GM21576 (cell line): Measurements from ENCODE around the gene NANOS3.
"Not testable (repeated sequence)": the region's sequence is repeated elsewhere in the genome, so short reads cannot be mapped to it uniquely, and the experiment has no call there.

Experiments used
- ATAC-seq: cut with Tn5 transposase; IDR thresholded peaks from one replicate; pipeline ENCODE4 v1.9.1; 2021; ENCODE audit warnings: mild to moderate bottlenecking, moderate library complexity; ENCODE audit not compliant: unreplicated experiment

The NANOS3 gene

GRCh38 chr19:13918726-13919411, 41.9 kb downstream of the NANOS3 start:
- no peak for ATAC-seq

- ATAC-seq = no peak
Observed at GRCh38 chr19:13920524-13920923, 43.6 kb downstream of the NANOS3 start.

GRCh38 chr19:13920940-13921747, 44.2 kb downstream of the NANOS3 start:
- ATAC-seq = no peak

- not testable (repeated sequence) for ATAC-seq
Observed at GRCh38 chr19:13922118-13922517, 45.2 kb downstream of the NANOS3 start.

GRCh38 chr19:13923194-13923987, 46.5 kb downstream of the NANOS3 start:
- ATAC-seq = no peak

GRCh38 chr19:13926010-13926409, 49.1 kb downstream of the NANOS3 start:
- no peak for ATAC-seq

GRCh38 chr19:13926715-13927114, 49.8 kb downstream of the NANOS3 start:
- ATAC-seq = no peak

GRCh38 chr19:13929340-13929739, 52.4 kb downstream of the NANOS3 start:
- no peak for ATAC-seq

GRCh38 chr19:13929956-13930355, 53.0 kb downstream of the NANOS3 start:
- no peak for ATAC-seq
